ENCODE data around the gene PADI3.
A peak's percentile ranks its signal among the peaks of the same experiment; 100 is the strongest.

Gene PADI3, protein sequence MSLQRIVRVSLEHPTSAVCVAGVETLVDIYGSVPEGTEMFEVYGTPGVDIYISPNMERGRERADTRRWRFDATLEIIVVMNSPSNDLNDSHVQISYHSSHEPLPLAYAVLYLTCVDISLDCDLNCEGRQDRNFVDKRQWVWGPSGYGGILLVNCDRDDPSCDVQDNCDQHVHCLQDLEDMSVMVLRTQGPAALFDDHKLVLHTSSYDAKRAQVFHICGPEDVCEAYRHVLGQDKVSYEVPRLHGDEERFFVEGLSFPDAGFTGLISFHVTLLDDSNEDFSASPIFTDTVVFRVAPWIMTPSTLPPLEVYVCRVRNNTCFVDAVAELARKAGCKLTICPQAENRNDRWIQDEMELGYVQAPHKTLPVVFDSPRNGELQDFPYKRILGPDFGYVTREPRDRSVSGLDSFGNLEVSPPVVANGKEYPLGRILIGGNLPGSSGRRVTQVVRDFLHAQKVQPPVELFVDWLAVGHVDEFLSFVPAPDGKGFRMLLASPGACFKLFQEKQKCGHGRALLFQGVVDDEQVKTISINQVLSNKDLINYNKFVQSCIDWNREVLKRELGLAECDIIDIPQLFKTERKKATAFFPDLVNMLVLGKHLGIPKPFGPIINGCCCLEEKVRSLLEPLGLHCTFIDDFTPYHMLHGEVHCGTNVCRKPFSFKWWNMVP

DNA sequence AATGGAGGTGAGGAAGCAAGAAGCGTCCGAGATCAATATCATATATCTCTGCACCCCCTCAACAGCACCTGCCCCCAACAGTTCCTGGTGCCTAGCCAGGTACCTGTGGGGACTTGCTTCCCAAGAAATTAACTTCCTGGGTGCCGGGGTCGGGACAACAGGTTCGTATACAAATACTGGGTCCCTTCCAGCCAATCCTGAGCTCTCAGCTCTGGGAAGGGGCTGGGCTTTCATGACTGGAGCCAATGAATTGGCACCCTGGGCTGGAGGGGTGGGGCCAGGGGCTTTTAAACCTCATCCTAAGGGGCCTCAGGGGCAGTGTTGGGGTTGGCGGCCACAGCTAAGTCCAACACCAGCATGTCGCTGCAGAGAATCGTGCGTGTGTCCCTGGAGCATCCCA is at the start of gene PADI3:
TSS of gene PADI3 (plus strand) at position 318 of the 400 bp plus-strand sequence. CDS start at position 358, 40 bp downstream.
- DNase-seq = no peak

DNA sequence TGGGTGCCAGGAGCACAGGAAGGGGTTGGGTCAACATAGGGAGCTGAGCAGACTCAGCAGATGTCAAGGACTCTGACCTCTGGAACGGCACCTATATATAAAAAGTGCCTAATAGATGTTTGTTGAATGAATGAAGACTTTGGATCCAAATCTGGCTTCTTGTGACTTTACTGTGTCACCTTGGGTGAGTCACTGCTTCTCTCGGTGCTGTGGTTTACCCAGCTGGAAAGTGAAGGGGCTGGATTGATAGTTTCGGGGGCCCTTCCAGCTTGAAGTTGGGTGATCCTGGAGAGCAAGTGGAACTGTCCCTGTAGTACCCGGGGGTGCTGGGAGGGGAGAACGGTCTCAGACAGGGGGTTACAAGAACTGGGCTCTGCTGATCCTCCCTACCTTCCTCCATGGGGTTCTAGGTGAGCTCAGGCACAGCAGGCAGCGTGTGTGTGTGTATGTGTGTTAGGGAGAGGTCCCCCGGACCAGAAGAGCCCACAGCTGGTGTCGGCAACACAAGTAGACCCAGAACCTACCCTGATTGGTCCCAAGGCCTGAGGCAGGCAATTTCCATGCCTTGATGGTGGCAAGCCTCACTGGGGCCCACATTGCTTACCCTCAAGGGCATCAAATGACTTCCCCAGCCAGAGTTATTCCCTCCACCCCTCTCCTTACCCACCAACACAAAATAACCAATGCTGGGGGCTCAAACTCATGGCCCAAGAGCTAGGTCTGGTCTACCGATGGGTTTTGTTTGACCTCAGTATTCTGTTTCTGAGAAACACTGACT is 49.4 kb upstream of the PADI3 start:
- DNase-seq = no peak

GRCh38 chr1:17200246-17200645 is 48.7 kb upstream of the PADI3 start:
- DNase-seq = no peak

GRCh38 chr1:17200756-17201155 is 48.1 kb upstream of the PADI3 start:
- no peak for DNase-seq

- no peak for DNase-seq
These were observed 47.5 kb upstream of the PADI3 start for GRCh38 chr1:17201201-17202021.

DNA sequence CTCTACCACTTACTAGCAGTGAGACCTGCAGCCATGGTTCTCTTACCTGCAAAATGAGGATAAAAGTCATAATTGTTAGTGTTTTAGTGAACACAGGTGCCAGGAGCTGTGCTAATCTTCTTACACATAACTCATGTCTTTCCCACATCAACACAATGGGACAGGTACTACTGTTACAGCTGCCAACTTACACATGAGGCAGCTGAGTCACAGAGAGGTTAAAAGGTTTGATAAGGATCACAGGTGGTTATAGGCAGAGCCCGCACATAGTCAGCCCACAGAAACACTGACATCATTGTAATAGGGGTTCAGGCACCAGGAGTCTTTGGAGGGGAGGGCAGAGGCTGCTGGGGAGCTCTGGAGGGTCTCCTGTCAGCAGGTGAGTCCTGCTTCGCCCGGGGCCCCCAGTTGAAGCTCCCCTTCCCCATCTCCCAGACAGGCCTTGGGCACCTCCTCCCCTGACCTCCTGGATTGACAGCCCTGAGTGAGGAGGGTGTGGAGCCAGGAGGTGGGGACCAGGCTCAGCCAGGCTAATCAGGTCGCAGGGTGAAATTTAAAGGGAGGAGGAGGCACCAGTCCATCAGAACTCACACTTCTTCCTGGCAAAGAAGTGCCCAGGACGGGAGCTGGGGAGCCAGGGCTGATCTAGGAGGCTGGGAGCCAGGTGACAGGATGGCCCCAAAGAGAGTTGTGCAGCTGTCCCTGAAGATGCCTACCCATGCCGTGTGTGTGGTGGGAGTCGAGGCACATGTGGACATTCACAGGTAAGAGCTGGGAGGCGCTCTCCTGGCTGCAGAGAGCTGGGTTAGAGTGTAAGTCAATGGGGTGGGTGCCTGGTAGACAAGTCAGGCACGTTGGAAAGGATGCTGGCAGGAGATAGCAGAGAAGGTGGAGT is 44.1 kb upstream of the PADI3 start, which contains the start of gene PADI1:
TSS of gene PADI1 (plus strand) at position 583 of the 895 bp plus-strand sequence. CDS start at position 673, 90 bp downstream.
- DNase-seq = no peak

- no peak for DNase-seq
These were observed 43.2 kb upstream of the PADI3 start for GRCh38 chr1:17205652-17206051.

DNA sequence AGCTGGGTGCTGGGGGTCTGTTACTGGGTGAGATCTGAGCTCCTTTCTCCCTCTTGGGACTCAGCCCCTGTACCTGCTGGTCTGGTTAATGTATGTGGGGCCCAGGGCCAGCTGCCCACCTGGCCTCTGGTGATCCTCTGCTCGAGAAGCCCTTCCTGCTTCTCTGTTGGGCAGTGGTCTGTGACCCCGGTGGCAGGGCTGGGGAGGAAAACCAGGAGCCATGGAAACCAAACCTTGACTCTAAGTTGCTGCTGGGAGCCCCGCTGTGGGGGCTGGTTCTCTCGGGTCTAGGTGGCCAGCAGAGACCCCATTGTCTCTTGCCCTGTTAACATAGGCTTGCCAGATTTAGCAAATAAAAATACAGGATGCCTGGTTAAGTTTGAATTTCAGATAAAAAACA is 42.7 kb upstream of the PADI3 start:
- no peak for DNase-seq

DNA sequence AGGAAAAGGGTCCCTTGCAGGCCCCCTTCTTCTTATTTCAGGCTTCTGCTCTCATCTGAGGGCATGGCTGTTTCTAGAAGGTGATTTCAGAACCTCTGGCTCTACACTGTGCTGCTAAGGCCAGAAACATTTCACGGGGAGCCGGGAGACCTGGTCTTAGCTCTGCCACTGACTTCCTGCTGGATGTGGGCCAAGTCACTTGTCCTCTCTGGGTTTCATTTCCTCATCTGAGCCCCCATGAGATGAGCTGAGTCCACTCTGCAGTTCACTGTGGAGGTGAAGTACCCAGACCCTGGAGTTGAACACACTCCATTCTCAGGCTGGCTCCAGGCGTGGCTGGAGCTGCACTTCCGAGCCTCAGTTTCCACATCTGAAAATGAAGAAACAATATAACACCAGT is 41.9 kb upstream of the PADI3 start:
- peak; percentile 68 for DNase-seq

GRCh38 chr1:17207540-17207939 is 41.4 kb upstream of the PADI3 start:
- no peak for DNase-seq

DNA sequence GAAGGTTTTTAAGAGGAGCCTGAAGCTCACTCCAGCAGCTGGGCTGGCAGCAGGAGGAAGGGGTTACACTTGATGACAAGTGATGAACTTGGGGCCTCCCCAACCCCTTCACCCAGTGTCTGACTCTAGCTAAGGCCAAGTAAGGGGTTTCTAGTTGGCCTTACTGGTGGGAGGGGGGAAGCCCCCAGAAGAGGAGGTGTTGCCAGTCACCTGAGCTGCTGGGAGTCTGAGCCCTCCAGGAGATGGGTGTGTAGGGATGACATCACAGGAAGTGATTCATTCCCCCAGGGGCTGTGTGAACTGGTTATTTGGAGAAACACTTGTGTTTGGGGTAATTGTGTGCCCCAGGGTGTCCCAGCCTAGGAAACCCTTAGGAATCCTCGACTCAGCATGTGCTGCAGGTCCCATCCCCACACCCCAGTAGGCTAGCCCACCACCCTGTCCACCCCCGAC is 40.9 kb upstream of the PADI3 start:
- no peak for DNase-seq

DNA sequence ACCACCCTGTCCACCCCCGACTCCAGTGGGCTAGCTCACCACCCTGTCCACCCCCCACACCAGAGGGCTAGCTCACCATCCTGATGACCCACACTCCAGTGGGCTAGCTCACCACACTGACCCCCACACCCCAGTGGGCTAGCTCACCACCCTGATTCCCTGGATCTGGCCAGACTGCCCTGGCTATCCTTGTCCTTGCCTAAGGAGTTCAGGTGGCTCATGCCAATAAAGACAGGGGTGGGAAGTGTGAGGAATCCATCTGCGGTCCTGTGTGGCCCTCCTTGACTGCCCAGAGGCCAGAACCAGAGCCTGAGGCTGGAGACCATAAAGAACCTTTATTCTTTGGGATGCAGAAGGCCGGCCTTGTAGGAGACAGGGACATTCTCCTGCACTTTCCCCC is 40.4 kb upstream of the PADI3 start:
- DNase-seq = no peak

DNA sequence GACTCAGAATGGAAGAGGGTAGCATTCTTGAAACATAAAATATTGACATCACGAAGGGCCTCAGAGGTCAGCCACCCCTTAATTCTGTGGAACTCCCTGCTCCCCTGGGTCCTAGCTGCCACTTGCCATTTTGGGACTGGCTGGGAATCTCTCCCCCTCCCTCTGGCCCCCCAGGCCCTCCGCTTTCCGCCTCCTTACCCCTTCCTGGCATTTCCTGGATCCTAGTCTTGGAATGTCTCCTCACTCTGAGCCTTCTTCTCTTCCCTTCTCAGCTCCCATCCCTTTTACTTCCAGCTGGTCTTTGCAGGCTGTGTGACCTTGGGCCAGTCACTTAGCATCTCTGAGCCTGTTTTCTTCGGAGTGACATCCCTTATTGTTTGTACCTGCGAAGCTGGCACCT is 39.5 kb upstream of the PADI3 start:
- no peak for DNase-seq

DNA sequence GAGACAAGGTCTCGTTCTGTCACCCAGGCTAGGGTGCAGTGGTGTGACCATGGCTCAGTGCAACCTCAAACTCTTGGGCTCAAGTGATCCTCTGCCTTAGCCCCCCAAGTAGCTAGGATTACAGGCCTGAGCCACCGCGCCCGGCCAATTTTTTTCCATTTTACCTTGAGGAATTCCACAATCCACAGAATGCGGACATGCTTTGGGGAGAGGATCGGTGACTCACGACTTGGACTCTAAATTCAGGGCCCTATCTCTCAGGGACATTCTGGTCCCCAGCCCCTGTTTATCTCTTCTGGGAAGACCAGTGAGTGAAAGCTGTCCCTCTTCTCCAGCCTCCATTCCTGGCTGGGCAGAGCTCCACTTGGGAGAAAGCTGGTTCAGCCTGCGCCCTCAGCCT is 38.7 kb upstream of the PADI3 start:
- DNase-seq = no peak

- DNase-seq = no peak
These were observed 37.5 kb upstream of the PADI3 start for GRCh38 chr1:17211377-17211776.

GRCh38 chr1:17212009-17212408 is 36.9 kb upstream of the PADI3 start:
- no peak for DNase-seq

GRCh38 chr1:17212487-17213121 is 36.3 kb upstream of the PADI3 start:
- peak; percentile 58 for DNase-seq

- no peak for DNase-seq
These were observed 35.6 kb upstream of the PADI3 start for GRCh38 chr1:17213148-17213781.

DNA sequence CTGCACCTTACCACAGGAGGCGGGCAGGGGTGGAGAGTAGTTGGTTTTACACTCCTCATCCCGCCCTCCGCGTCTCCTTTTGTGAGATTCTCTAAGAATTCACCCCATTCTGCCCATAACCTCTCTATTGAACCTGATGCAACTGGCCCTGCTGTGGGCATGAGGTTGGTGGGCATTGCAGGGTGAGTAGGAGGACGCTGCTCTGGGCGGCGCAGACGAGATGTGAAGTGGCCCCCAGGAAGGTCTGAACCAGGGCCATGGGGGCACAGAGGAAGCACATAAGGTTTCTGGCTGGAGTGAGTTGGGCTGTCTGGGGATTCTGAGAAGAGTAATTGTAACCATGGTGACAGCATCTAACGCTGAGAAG is 35.1 kb upstream of the PADI3 start:
- DNase-seq = no peak

DNA sequence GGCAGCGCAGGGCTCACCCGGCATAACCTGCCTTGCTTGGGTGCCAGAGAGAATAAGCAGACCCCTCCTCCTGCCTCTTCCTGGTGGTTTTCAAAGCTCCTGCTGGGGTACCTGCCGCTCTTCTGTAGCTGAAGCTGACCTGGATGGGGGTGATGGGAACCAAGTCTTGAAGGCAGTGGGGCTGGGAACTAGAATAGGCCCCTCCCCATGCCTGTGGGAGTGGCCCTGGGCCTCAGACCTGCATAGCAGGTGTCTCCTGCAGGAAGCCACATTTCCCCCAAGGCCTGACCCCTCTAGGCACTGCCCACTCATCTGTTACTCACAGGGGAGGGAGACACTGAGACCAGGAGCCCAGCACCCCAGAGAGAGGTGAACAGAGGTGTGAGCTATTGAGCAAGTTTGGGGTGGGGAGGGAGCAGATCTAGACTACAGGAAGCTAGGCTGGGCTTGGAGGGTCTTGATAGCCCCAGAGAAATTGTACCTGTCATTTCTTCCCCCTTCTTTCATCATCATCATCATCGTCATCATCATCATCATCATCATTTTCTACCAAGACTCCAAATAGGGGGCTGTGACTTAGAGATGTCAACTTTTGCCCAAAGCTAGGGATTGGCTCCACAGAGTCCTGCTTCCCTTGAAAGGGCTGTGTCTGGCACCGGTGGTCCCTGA is 33.9 kb upstream of the PADI3 start:
- DNase-seq = no peak

Measured in KG1 (cell line).